Activated CD8-positive, alpha-beta memory T cell treated with anti-CD3 and anti-CD28 coated beads, Interleukin-2, amount 50 U/mL, for 4 hours (primary cell): ENCODE measurements around the gene ITGA5.

Experiments
- DNase-seq: peaks from one replicate; pipeline ENCODE4 v3.0.0-alpha.2; 2020

Gene ITGA5

GRCh38 chr12:54349679-54350078 lies 69.4 kb downstream of the ITGA5 start:
- no peak for DNase-seq

DNA sequence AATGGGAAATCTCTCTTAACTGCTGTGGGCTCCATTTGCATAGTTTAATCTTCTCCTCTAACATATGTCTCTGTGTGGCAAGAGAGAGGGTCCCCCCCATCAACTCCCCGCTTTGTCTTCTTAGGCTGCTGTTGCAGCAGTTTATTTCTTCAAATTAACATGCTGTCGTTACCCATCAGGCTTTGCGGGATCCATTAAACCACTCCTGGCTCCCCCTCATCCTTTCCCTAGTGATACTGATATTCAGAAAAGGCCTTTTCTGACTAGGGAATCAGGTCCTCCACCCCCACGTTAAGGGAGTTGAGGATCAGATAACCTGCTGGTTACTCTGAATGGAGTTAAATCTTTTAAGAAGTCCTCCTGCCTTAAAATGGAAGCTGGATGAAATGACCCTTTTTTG lies 70.0 kb downstream of the ITGA5 start:
- no peak for DNase-seq
